ENCODE data around the gene DQX1.

DNA sequence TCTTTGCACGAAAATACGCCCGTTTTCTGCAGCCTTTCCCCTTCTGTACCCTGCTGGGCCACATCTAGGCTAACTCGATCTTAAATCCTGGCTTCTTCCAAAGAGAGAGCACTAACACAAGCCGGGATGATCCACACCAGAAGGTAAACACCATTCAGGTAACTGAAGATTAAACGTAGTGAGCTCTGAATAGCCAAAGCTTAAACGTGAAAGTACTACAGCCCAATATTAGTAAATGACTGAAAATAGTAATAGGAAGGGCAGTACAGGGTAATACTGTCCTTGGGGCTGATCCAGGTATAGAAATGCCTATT is 53.1 kb downstream of the DQX1 start:
- TF ChIP-seq, protein P1, sequence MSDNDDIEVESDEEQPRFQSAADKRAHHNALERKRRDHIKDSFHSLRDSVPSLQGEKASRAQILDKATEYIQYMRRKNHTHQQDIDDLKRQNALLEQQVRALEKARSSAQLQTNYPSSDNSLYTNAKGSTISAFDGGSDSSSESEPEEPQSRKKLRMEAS (IDR thresholded peaks at IDR 0.05; ENCODE audit: low read depth, low read length): no peak; the same call in 1 of the 2 replicates
- TF ChIP-seq POLR2A (IDR thresholded peaks at IDR 0.05; ENCODE audit: extremely low read depth, insufficient read length) (no peak), MYC (IDR thresholded peaks at IDR 0.05; ENCODE audit: low read depth, low read length) (no peak)
- TF ChIP-seq, protein P2, sequence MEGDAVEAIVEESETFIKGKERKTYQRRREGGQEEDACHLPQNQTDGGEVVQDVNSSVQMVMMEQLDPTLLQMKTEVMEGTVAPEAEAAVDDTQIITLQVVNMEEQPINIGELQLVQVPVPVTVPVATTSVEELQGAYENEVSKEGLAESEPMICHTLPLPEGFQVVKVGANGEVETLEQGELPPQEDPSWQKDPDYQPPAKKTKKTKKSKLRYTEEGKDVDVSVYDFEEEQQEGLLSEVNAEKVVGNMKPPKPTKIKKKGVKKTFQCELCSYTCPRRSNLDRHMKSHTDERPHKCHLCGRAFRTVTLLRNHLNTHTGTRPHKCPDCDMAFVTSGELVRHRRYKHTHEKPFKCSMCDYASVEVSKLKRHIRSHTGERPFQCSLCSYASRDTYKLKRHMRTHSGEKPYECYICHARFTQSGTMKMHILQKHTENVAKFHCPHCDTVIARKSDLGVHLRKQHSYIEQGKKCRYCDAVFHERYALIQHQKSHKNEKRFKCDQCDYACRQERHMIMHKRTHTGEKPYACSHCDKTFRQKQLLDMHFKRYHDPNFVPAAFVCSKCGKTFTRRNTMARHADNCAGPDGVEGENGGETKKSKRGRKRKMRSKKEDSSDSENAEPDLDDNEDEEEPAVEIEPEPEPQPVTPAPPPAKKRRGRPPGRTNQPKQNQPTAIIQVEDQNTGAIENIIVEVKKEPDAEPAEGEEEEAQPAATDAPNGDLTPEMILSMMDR (IDR thresholded peaks at IDR 0.05; ENCODE audit: low read depth, low read length): no peak

All from NB4 (cell line).